K562 (cell line): ENCODE data around the gene SLC34A2. TPM values are rescaled to one million over a fixed set of nuclear protein-coding genes. Genes with fewer than 3 reads are reported as not detected.

Source experiments
- ARID1B ChIP-seq: fragments of 450-650 bp; IDR thresholded peaks from 2 replicates; pipeline ENCODE4 v1.6.1; 2016; ENCODE audit warnings: antibody characterized with exemption, mild to moderate bottlenecking, inconsistent platforms
- CREBBP ChIP-seq: IDR thresholded peaks from one replicate; pipeline ENCODE4 v1.6.1; 2012; ENCODE audit warnings: low read depth, mild to moderate bottlenecking, control low read depth, inconsistent platforms, low read length
- DACH1 ChIP-seq: fragments of 450-650 bp; IDR thresholded peaks from 2 replicates; pipeline ENCODE4 v1.6.1; 2018; ENCODE audit not compliant: partially characterized antibody
- DMBX1 ChIP-seq: fragments of 250-450 bp; sonication (Bioruptor Pico); IDR thresholded peaks from 2 replicates; pipeline ENCODE4 v1.8.0; 2022; ENCODE audit warnings: inconsistent platforms, mild to moderate bottlenecking, moderate library complexity, borderline replicate concordance
- ELF2 ChIP-seq: fragments of 250-450 bp; sonication (Bioruptor Pico); IDR thresholded peaks from 2 replicates; pipeline ENCODE4 v1.5.0; 2021; ENCODE audit warnings: mild to moderate bottlenecking
- EWSR1 ChIP-seq: fragments of 450-650 bp; IDR thresholded peaks from 2 replicates; pipeline ENCODE4 v1.6.1; 2018; ENCODE audit warnings: borderline replicate concordance, mild to moderate bottlenecking, low read depth, moderate library complexity; ENCODE audit not compliant: partially characterized antibody
- FOSL1 ChIP-seq: fragments of 200-800 bp; sonication (Bioruptor generic); conservative IDR thresholded peaks from 2 replicates; pipeline ENCODE4 v1.6.1; 2016; ENCODE audit warnings: missing genetic modification characterization, missing compliant biosample characterization
- HDAC3 ChIP-seq: fragments of 450-650 bp; IDR thresholded peaks from 2 replicates; pipeline ENCODE4 v1.6.1; 2018; ENCODE audit warnings: borderline replicate concordance, mild to moderate bottlenecking, moderate library complexity; ENCODE audit not compliant: partially characterized antibody
- RB1 ChIP-seq: fragments of 450-650 bp; IDR thresholded peaks from 2 replicates; pipeline ENCODE4 v1.6.1; 2017; ENCODE audit warnings: low read depth, mild to moderate bottlenecking
- SRF ChIP-seq, 2 experiments: fragments of 250-450, 450-650 bp in 1 of 2; sonication (Bioruptor Pico) in 1 of 2; sonication (generic) in 1 of 2; formaldehyde crosslinking; IDR thresholded peaks; 2 replicates each; pipeline versions ENCODE4 v1.5.0 to v1.5.1; 2020 to 2022; ENCODE audit warnings: mild to moderate bottlenecking in 1 of 2, missing genetic modification reagents in 1 of 2
- STAT5A ChIP-seq: IDR thresholded peaks from 2 replicates; pipeline ENCODE4 v1.6.1; 2012; ENCODE audit warnings: low read length, inconsistent platforms, borderline replicate concordance
- ZFP1 ChIP-seq: fragments of 450-650 bp; formaldehyde crosslinking; IDR thresholded peaks from 2 replicates; pipeline ENCODE4 v1.4.0; 2020; ENCODE audit warnings: mild to moderate bottlenecking, mixed read lengths
- ZNF121 ChIP-seq: sonication (generic); formaldehyde crosslinking; conservative IDR thresholded peaks from 2 replicates; pipeline ENCODE4 v1.8.0; 2022; ENCODE audit warnings: missing genetic modification reagents
- ZNF57 ChIP-seq: fragments of 450-650 bp; formaldehyde crosslinking; IDR thresholded peaks from 2 replicates; pipeline ENCODE4 v1.4.0; 2020; ENCODE audit warnings: mild to moderate bottlenecking, moderate library complexity
- ZNF77 ChIP-seq: fragments of 250-450 bp; sonication (Bioruptor Pico); IDR thresholded peaks from 2 replicates; pipeline ENCODE4 v1.5.0; 2020
- polyA plus RNA-seq, 8 experiments: library from polyadenylated mRNA; depleted of rRNA in 4 of 8; stranded (reverse) in 5 of 8; unstranded in 3 of 8; fragments of >200 nt; fragmentation: Nextera tagmentation in 2 of 8; fragmentation: Illumina TruSeq in 1 of 8; extraction: Ambion mirVana in 2 of 8; extraction: Trizol in 1 of 8; gene quantifications; 2 replicates each; pipeline versions ENCODE4 v1.2.1 to v1.2.3, GENCODE V29; 2011 to 2014; ENCODE audit warnings: inconsistent platforms in 1 of 8, missing spikeins in 1 of 8
- total RNA-seq, 7 experiments: library from RNA; depleted of rRNA in 6 of 7; stranded (reverse); fragments of >200 nt in 6 of 7; fragmentation: Illumina TruSeq in 2 of 7; extraction: Trizol in 2 of 7; gene quantifications; 2 replicates each; pipeline versions ENCODE4 v1.2.1 to v1.2.3, GENCODE V29; 2011 to 2021; ENCODE audit warnings: low replicate concordance in 1 of 7
- TF ChIP-seq, protein P1 (sequence below), 3 experiments: IDR thresholded peaks in 2 of 3; conservative IDR thresholded peaks in 1 of 3; 2 replicates each; pipeline ENCODE4 v1.5.1; 2011 to 2012; ENCODE audit warnings: low read length in 3 of 3, mild to moderate bottlenecking in 3 of 3, control low read depth in 2 of 3, improper control_type of control experiment in 1 of 3, inconsistent platforms in 1 of 3, low read depth in 1 of 3, mixed read lengths in 1 of 3, moderate library complexity in 1 of 3; ENCODE audit not compliant: insufficient read depth in 2 of 3
- TF ChIP-seq, protein P2 (sequence below), 3 experiments: fragments of 200-800 bp in 1 of 3; fragments of 250-450 bp in 1 of 3; fragments of 450-650 bp in 1 of 3; sonication (Bioruptor Pico) in 1 of 3; sonication (Bioruptor generic) in 1 of 3; formaldehyde crosslinking in 1 of 3; IDR thresholded peaks; 2 replicates each; pipeline versions ENCODE4 v1.6.1 to v1.8.0; 2016 to 2022; ENCODE audit warnings: mild to moderate bottlenecking in 2 of 3, missing genetic modification characterization in 2 of 3, missing compliant biosample characterization in 1 of 3, moderate library complexity in 1 of 3
- TF ChIP-seq, protein P3 (sequence below), 3 experiments: fragments of 200-800 bp in 1 of 3; sonication (Bioruptor generic) in 1 of 3; sonication (generic) in 1 of 3; formaldehyde crosslinking in 1 of 3; IDR thresholded peaks; 2 replicates each; pipeline versions ENCODE4 v1.6.1 to v1.8.0; 2016 to 2022; ENCODE audit warnings: mild to moderate bottlenecking in 2 of 3, missing compliant biosample characterization in 2 of 3, missing genetic modification characterization in 2 of 3, missing genetic modification reagents in 1 of 3

The SLC34A2 gene
- total and polyA plus RNA-seq, 9 of the 15 experiments (the other 6 are each of a cell fraction or from before 2014, with no cell fraction given), result 1.5 TPM; not detected in 8

DNA sequence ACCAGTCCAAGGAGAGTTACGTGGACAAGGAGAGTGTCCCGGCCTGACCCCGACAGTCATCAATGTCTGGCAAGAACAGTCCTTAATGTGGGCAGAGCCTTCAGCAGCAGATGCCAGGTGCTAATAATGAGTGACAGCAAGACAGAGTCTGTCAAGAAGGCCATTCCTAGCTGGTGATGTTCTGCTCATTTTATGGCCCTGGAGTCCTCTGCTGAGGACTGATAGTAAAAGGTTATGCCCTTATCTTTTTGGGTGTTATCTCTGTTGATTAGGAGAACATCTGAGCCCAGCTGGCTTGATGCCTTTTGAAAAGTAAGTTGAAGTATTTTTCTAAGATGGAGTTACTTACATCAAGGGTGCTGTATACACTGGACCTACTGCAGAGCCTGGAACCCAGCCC, 67.3 kb downstream of the SLC34A2 start (continued):
- TF ChIP-seq STAT5A, result peak; percentile 14; the same call in 1 of the 2 replicates
- TF ChIP-seq, protein P1, sequence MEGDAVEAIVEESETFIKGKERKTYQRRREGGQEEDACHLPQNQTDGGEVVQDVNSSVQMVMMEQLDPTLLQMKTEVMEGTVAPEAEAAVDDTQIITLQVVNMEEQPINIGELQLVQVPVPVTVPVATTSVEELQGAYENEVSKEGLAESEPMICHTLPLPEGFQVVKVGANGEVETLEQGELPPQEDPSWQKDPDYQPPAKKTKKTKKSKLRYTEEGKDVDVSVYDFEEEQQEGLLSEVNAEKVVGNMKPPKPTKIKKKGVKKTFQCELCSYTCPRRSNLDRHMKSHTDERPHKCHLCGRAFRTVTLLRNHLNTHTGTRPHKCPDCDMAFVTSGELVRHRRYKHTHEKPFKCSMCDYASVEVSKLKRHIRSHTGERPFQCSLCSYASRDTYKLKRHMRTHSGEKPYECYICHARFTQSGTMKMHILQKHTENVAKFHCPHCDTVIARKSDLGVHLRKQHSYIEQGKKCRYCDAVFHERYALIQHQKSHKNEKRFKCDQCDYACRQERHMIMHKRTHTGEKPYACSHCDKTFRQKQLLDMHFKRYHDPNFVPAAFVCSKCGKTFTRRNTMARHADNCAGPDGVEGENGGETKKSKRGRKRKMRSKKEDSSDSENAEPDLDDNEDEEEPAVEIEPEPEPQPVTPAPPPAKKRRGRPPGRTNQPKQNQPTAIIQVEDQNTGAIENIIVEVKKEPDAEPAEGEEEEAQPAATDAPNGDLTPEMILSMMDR (IDR thresholded peaks at IDR 0.05 in 2 of 3, conservative IDR thresholded peaks at IDR 0.05 in 1 of 3; ENCODE audit: insufficient read depth in 2 of 3, low read depth in 1 of 3, low read length in 3 of 3), result no peak
- no peak for TF ChIP-seq CREBBP
- TF ChIP-seq, protein P2, sequence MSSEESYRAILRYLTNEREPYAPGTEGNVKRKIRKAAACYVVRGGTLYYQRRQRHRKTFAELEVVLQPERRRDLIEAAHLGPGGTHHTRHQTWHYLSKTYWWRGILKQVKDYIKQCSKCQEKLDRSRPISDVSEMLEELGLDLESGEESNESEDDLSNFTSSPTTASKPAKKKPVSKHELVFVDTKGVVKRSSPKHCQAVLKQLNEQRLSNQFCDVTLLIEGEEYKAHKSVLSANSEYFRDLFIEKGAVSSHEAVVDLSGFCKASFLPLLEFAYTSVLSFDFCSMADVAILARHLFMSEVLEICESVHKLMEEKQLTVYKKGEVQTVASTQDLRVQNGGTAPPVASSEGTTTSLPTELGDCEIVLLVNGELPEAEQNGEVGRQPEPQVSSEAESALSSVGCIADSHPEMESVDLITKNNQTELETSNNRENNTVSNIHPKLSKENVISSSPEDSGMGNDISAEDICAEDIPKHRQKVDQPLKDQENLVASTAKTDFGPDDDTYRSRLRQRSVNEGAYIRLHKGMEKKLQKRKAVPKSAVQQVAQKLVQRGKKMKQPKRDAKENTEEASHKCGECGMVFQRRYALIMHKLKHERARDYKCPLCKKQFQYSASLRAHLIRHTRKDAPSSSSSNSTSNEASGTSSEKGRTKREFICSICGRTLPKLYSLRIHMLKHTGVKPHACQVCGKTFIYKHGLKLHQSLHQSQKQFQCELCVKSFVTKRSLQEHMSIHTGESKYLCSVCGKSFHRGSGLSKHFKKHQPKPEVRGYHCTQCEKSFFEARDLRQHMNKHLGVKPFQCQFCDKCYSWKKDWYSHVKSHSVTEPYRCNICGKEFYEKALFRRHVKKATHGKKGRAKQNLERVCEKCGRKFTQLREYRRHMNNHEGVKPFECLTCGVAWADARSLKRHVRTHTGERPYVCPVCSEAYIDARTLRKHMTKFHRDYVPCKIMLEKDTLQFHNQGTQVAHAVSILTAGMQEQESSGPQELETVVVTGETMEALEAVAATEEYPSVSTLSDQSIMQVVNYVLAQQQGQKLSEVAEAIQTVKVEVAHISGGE (CRISPR knock-in tag; IDR thresholded peaks at IDR 0.05), result peak in 1 of 3 experiments; percentile 58; a peak in 2 of 6 replicates
- TF ChIP-seq DACH1, result no peak
- no peak for TF ChIP-seq EWSR1
- peak; percentile 70 for TF ChIP-seq ARID1B
- no peak for TF ChIP-seq ELF2
- no peak for TF ChIP-seq HDAC3
- no peak for TF ChIP-seq ZFP1 (CRISPR knock-in tag)
- no peak for TF ChIP-seq SRF (CRISPR knock-in tag; IDR thresholded peaks at IDR 0.05)
- peak; percentile 50; the same call in 1 of the 2 replicates for TF ChIP-seq FOSL1 (tag)
- no peak for TF ChIP-seq ZNF121 (CRISPR knock-in tag)
- no peak for TF ChIP-seq ZNF77 (CRISPR knock-in tag)
- no peak for TF ChIP-seq RB1
- no peak for TF ChIP-seq ZNF57 (CRISPR knock-in tag)
- no peak for TF ChIP-seq DMBX1
- TF ChIP-seq, protein P3, sequence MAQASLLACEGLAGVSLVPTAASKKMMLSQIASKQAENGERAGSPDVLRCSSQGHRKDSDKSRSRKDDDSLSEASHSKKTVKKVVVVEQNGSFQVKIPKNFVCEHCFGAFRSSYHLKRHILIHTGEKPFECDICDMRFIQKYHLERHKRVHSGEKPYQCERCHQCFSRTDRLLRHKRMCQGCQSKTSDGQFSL (CRISPR knock-in tag; IDR thresholded peaks at IDR 0.05), result no peak
- TF ChIP-seq, protein P3 (tag; IDR thresholded peaks at IDR 0.05), result no peak
